Stimulated activated CD4-positive, alpha-beta T cell treated with anti-CD3 and anti-CD28 coated beads, Interleukin-12 subunit alpha, Interleukin-12 subunit beta, amount 100 ng/mL, for 24 hours (primary cell): ENCODE data around the gene RPL27.
A peak's percentile ranks its signal among the peaks of the same experiment; 100 is the strongest.
"Not testable (repeated sequence)": the region's sequence is repeated elsewhere in the genome, so short reads cannot be mapped to it uniquely, and the experiment has no call there.

ENCODE experiments used
- DNase-seq, 2 experiments: peaks; one replicate each; pipeline ENCODE4 v3.0.0-alpha.2; 2020; ENCODE audit warnings: low read depth in 2 of 2

Gene RPL27

DNA sequence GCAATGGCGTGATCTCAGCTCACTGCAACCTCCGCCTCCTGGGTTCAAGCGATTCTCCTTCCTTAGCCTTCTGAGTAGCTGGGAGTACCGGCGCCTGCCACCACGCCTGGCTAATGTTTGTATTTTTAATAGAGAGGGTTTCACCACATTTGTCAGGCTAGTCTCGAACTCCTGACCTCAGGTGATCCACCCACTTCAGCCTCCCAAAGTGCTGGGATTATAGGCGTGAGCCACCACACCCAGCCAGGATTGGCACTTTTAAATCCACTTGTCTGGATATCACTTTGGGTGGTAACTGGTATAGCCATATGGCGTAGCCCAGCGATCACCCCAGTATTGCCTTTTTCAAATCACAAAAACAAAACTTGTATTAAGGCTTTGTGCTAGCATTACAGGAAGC, 4.3 kb upstream of the RPL27 start:
- DNase-seq = not testable (repeated sequence)

- DNase-seq = no peak
Measured at GRCh38 chr17:42997390-42997983, 732 bp upstream of the RPL27 start.

- no peak for DNase-seq
Measured at GRCh38 chr17:42999003-42999525, 845 bp downstream of the RPL27 start.

DNA sequence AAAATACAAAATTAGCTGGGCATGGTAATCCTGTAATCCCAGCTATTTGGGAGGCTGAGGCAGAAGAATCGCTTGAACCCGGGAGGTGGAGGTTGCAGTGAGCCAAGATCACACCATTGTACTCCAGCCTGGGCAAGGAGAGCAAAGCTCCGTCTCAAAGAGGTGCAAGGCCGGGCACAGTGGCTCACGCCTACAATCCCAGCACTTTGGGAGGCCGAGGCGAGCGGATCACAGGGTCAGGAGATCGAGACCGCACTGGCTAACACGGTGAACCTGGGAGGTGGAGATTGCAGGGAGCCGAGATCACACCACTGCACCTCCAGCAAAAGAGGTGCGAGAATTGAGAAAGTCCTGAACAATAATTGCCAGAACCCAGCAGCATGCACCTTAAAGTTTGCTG, 2.7 kb downstream of the RPL27 start:
- DNase-seq = not testable (repeated sequence)

DNA sequence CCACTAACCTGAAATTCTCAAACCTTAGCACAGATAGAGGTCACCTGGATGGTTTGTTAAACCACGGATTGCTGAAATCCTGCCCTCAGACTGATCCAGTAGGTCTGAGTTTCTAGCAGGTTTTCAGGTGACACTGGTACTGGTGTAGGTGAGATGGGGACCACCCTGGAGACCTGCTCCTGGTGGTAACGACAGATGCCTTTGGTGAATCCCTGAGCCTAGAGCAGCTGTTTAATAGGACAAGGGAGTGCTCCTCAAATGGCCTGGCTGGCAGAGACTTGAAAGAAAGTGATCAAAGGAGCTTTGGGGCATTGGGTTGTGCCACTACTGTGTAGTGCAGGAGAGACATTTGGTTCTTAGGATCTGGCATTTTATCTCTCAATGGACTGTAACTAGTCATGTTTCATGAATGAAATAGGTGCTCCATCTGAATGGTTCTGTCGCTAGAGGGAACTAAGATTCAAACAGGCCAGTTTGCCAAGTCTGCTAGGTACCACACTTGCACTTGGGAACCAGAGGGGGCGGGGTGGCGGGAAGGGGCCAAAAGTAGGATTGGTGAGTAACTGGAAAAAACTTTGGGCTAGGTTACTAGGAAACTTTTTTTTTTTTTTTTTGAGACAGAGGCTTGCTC, 5.4 kb downstream of the RPL27 start:
- no peak for DNase-seq

DNA sequence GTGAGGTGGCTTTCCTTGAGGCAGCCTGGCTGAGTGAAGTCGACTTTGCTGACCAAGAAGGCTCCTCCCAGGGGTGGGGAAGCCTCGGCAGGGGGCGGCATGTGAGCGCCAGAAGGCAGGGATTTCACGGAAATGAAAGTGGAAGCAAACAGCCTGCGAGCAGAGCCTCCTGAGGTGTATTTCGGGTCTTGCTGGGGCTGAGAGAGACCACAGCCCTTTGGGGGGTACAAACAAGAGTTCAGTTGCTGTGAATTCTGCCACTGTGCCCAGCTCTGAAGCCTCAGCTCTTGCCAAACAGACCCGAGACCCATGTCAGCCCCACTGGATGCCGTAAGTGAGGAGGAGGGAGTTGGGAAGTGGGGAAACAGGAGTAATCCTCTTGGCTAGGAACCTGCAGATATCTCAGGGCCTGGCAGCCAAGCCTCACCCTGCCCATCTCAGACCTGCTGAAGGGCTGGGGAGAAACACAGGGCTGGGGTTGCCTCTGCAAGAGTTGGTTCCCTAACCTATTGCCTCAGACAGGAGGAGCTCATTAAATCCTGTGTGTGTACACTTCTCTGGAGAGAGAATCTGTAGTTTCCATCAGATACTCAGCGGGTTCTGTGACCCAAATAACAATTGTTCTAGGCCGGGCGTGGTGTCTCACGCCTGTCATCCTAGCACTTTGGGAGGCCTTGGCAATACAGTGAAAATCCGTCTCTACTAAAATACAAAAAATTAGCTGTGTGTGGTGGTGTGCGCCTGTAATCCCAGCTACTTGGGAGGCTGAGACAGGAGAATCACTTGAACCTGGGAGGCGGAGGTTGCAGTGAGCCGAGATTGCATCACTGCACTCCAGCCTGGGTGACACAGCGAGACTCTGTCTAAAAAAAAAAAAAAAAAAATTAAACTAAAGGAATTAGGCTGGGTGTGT, 8.7 kb downstream of the RPL27 start, which contains the start of gene IFI35:
Gene IFI35 (plus strand): TSS at position 146 of the 913 bp plus-strand sequence. CDS start 164 bp downstream, at position 310.
- DNase-seq = peak; percentile 77 to 79

DNA sequence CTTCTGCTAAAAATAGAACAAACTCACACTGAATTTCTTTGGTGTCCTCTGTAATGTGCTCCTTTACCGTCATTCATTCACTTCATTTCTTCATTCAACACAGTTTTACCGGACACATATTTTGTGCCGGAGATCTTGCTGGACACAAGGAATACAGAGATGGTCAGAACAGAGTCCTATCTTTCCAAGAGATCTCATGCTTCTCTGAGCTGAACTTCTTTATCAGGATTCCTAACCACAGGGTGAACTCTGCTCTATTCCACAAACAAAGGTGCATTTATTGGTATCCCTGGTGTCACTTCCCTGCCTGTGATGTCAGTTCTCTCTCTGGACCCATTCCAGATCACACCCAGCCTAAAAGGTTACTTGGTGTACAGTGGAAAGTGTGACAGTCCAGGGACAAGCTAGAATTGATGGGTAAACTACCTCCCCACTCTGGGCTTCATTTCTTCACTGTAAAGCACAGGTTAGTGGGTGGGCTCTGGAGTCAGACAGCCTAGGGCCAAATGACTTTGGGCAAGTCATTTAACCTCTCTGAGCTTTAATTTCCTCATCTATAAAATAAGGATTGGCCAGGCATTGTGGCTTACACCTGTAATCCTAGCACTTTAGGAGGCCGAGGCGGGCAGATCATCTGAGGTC, 12.6 kb downstream of the RPL27 start:
- DNase-seq = no peak

DNA sequence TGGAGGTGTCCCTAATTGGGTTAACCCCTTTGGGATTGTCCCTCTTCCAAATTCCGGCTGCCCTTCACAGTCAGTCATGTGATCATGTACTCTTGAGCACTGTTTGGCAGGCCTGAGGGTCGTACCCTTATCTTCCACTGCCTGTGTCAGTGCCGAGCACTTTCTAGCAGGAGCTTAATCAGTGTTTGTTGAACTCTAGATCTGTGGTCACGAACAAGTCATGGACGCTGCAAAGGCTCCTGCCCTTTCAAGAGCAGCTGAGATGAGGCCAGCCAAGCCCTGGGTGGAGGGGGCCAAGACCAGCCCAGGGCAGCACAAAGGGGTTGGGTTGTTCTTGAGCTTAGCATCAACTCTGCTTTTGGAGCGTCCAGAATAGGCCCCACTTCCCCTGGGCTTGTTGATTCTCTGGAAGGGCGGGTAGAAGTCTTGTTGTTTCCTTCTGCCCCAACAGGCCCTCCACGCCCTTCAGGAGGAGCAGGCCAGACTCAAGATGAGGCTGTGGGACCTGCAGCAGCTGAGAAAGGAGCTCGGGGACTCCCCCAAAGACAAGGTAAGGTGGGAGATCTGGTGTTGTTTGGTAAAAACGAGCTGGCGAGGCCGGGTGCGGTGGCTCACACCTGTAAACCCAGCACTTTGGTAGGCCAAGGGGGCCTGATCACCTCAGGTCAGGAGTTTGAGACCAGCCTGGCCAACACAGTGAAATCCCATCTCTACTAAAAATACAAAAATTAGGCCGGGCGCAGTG, 13.7 kb downstream of the RPL27 start:
- no peak for DNase-seq

- DNase-seq = no peak
Measured at GRCh38 chr17:43013296-43013695, 15.1 kb downstream of the RPL27 start.

GRCh38 chr17:43014020-43014648, 15.9 kb downstream of the RPL27 start:
- no peak for DNase-seq

GRCh38 chr17:43014649-43015542, 16.7 kb downstream of the RPL27 start:
- DNase-seq = no peak

DNA sequence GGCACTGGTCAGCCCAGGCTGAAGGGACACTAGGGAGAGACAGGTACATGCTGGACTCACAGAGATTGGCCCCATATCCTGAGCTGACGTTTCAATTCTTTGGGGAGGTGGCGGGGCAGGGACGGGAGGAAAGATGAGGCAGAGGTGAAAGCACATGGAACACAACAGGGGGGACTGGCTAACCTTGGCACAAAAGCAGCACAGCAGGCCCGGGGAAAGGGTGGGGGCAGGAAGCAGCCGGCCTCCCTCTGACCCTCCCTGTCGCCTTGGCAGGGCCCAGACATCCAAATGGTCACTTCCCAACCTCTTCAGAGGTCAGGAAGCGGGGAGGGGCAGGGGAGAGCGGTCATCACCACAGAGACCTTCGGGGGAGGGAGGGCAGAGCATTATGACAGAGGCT, 17.4 kb downstream of the RPL27 start:
- DNase-seq = no peak

DNA sequence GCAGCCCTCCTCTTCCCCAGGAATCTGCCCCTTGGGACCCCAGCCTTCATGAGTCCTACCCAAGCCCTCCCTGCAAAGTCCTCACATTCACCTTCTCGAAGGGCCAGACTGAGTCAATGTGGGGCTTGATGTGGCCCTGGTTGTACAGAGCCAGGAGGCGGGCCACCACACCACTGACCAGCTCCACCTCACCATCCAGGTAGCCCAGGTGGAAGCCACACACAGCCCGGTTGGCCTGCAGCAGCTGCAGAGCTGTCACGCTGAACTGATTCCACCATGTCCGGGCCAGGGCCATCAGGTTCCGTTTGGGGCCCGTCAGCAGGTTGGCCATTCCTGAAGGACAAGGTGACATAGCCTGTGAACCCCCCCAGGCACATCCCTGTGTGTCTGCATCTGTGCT, 18.0 kb downstream of the RPL27 start:
- DNase-seq = no peak

DNA sequence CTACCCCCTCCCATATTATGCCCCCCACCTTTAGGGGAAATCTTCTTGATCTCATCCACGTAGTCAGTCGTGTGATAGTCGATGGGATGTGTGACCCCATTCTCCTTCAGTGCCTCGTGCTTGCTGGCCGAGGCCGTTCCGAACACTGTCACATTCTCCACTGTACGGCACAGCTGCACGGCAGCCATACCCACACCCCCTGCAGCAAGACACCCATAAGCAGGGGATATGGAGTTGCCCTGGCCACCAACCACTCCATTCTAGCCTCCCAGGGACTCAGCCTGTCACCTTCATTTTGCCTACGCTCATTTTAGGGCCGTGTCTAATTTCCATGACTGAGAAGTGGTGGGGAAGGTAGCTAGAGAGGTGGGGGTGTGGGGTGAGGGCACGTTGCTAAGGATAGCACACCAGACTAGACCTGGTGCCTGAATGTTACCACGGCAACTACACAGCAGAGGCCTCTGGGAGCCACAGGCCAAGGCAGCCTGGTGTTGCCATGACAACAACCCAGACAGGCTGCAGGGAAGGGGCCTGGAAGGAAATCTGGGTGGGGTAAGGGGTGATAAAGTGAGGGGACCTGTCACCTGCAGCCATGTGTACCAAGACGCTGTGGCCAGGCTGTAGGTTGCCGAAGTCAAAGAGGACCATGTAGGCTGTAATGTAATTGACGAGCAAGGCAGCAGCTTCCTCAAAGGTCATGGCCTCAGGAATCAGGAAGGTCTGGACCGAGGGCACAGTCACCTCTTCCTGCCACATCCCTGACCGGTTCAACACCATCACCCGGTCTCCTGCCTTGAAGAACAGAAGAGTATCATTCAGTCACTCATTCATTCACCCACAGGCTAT, 20.0 kb downstream of the RPL27 start:
- no peak for DNase-seq

DNA sequence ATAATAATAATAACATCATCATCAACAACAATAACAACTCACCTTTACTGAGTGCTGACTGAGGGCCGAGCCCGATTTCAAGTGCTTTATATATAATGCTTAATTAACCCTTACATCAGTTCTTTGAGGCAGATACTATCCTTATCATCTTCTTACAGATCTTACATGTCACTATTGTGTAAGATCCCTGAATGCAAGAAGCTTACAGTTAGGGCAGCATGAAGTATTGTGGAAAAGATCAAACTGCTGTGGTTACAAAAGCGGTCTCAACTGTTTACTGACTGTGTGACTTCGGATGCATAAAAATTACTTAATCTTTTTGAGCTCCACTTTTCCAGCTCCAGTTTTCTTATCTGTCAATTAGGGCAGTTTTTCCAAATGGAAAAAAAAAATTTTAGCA, 20.7 kb downstream of the RPL27 start:
- DNase-seq = no peak

DNA sequence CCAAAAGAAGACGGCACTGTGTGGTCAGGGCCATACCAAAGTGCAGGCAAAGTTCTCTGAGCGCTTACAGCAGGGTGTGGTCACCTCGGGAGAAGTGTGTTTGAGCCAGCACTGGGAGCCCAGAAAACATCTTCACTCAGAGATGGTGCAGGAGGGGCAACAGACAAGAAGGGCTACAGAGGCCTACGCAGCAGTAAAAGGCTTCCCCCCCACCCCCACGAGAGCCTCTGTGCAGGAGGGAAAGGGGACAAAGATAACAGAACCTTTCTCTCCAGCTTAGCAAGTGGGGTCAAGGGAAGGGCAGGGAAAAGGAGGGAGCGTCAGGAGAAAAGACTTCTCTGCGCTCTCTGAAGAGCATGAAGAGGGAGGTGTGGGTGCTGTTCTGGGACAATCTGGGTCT, 21.2 kb downstream of the RPL27 start:
- DNase-seq = no peak

- DNase-seq = no peak
Measured at GRCh38 chr17:43020030-43020621, 21.9 kb downstream of the RPL27 start.
